Measurements from ENCODE around the gene SDC4.
A peak's percentile ranks its signal among the peaks of the same experiment; 100 is the strongest.

Gene SDC4

GRCh38 chr20:45343532-45344167, 4.6 kb downstream of the SDC4 start:
- peak overlapping the region; percentile 90 for H3K4me3 ChIP-seq
- no peak for TF ChIP-seq CTCF (IDR thresholded peaks at IDR 0.05)
- DNase-seq (ENCODE audit: low spot score) = no peak
- peak overlapping the region; percentile 94 to 98 for H3K27ac ChIP-seq

GRCh38 chr20:45342855-45343531, 5.2 kb downstream of the SDC4 start:
- Histone ChIP-seq H3K27ac (peak overlapping the region; percentile 94 to 98), H3K4me3 (peak overlapping the region; percentile 90)
- no peak for DNase-seq (ENCODE audit: low spot score)
- TF ChIP-seq CTCF (IDR thresholded peaks at IDR 0.05) = no peak

GRCh38 chr20:45341939-45342854, 6.0 kb downstream of the SDC4 start:
- TF ChIP-seq CTCF (IDR thresholded peaks at IDR 0.05) = no peak
- DNase-seq (ENCODE audit: low spot score) = peak; percentile 94
- peak overlapping the region; percentile 90 for H3K4me3 ChIP-seq
- peak overlapping the region; percentile 94 to 98 for H3K27ac ChIP-seq

GRCh38 chr20:45341579-45341938, 6.7 kb downstream of the SDC4 start:
- peak overlapping the region; percentile 94 to 98 for H3K27ac ChIP-seq
- peak overlapping the region; percentile 90 for H3K4me3 ChIP-seq
- TF ChIP-seq CTCF (IDR thresholded peaks at IDR 0.05) = no peak
- no peak for DNase-seq (ENCODE audit: low spot score)

GRCh38 chr20:45340951-45341350, 7.3 kb downstream of the SDC4 start:
- TF ChIP-seq CTCF (IDR thresholded peaks at IDR 0.05) = no peak
- DNase-seq (ENCODE audit: low spot score) = no peak
- Histone ChIP-seq H3K27ac (peak overlapping the region; percentile 94 to 98), H3K4me3 (no peak overlapping the region)

- DNase-seq (ENCODE audit: low spot score) = no peak
- Histone ChIP-seq H3K4me3 (no peak overlapping the region), H3K27ac (peak overlapping the region in 1 of 2 donors; percentile 98)
- no peak for TF ChIP-seq CTCF (IDR thresholded peaks at IDR 0.05)
Measured at GRCh38 chr20:45340236-45340847, 7.9 kb downstream of the SDC4 start.

All from coronary artery (tissue), 2 donors.